OCI-LY7 (cell line): ENCODE measurements around the gene DHCR24. TPM values are rescaled to one million over a fixed set of nuclear protein-coding genes. Genes with fewer than 3 reads are reported as not detected.
"Not testable (repeated sequence)": the region's sequence is repeated elsewhere in the genome, so short reads cannot be mapped to it uniquely, and the experiment has no call there.

Experiments used
- BruUV-seq: library from RNA; stranded (reverse); fragments of 400-500 nt; replicated peaks from 2 replicates; lab custom pipeline; 2021; lab: Mats Ljungman, UMichigan
- CTCF ChIA-PET: fragments of 300-600 bp; sonication (Branson Sonifier 250); formaldehyde crosslinking; loops from one replicate; lab custom pipeline; 2022; ENCODE audit warnings: antibody characterized with exemption; ENCODE audit not compliant: unreplicated experiment; lab: Charles Lee
- POLR2A ChIA-PET: fragments of 300-600 bp; sonication (Branson Sonifier 250); formaldehyde crosslinking; loops from one replicate; lab custom pipeline; 2022; ENCODE audit warnings: antibody characterized with exemption; lab: Charles Lee
- DNase-seq: peaks from one replicate; pipeline ENCODE4 v3.0.0-alpha.2; 2015; ENCODE audit warnings: low spot score
- H2AFZ ChIP-seq: fragments of 200-600 bp; sonication (generic), shearing (Covaris generic); 2 replicates; pipeline ENCODE4 v1.6.1; 2014; ENCODE audit warnings: mild to moderate bottlenecking, antibody characterized with exemption, low read length, moderate library complexity
- H3K27ac ChIP-seq: fragments of 200-600 bp; sonication (generic); 2 replicates; pipeline ENCODE4 v1.5.1; 2014; ENCODE audit warnings: mixed run types, low read depth, mild to moderate bottlenecking, moderate library complexity, low read length, inconsistent platforms; ENCODE audit not compliant: poor library complexity, severe bottlenecking
- H3K36me3 ChIP-seq: fragments of 200-600 bp; sonication (generic); 2 replicates; pipeline ENCODE4 v1.6.1; 2014; ENCODE audit warnings: mild to moderate bottlenecking, antibody characterized with exemption, low read length, moderate library complexity, mixed read lengths; ENCODE audit not compliant: insufficient read depth
- H3K4me1 ChIP-seq: fragments of 200-600 bp; sonication (generic); 2 replicates; pipeline ENCODE4 v1.5.1; 2014; ENCODE audit warnings: mild to moderate bottlenecking, low read length; ENCODE audit not compliant: insufficient read depth, poor library complexity, severe bottlenecking
- H3K4me2 ChIP-seq: fragments of 200-600 bp; sonication (generic); 2 replicates; pipeline ENCODE4 v1.6.1; 2014; ENCODE audit warnings: mild to moderate bottlenecking, low read length
- H3K4me3 ChIP-seq: fragments of 200-600 bp; sonication (generic); 2 replicates; pipeline ENCODE4 v1.5.1; 2014; ENCODE audit warnings: mild to moderate bottlenecking, low read depth, low read length; ENCODE audit not compliant: poor library complexity, severe bottlenecking
- H3K79me2 ChIP-seq: fragments of 200-600 bp; sonication (generic); 2 replicates; pipeline ENCODE4 v1.6.1; 2016; ENCODE audit warnings: low read depth, mild to moderate bottlenecking, low read length, moderate library complexity, mixed read lengths; ENCODE audit not compliant: insufficient read depth
- H3K9me2 ChIP-seq: fragments of 200-600 bp; sonication (generic); 2 replicates; pipeline ENCODE4 v1.6.1; 2016; ENCODE audit warnings: mild to moderate bottlenecking, low read length, mixed read lengths; ENCODE audit not compliant: insufficient read depth
- H3K9me3 ChIP-seq: fragments of 200-600 bp; sonication (generic); 2 replicates; pipeline ENCODE4 v1.6.1; 2014; ENCODE audit warnings: mild to moderate bottlenecking, mixed run types, low read length, mixed read lengths
- H4K20me1 ChIP-seq: fragments of 200-600 bp; sonication (generic); 2 replicates; pipeline ENCODE4 v1.6.1; 2014; ENCODE audit warnings: mild to moderate bottlenecking, antibody characterized with exemption, low read length, moderate library complexity, mixed read lengths; ENCODE audit not compliant: insufficient read depth
- EZH2phosphoT487 ChIP-seq: fragments of 200-600 bp; sonication (generic); IDR thresholded peaks from 2 replicates; pipeline ENCODE4 v1.6.1; 2018; ENCODE audit warnings: low read depth, borderline replicate concordance, mild to moderate bottlenecking, mixed run types, antibody characterized with exemption, low read length, moderate library complexity, mixed read lengths
- intact Hi-C: fragments of 100-400 bp; cut with micrococcal nuclease; formaldehyde crosslinking; loops from one replicate; pipeline ENCODE4 v1.10.0; 2022; ENCODE audit not compliant: unreplicated experiment
- total RNA-seq, 2 experiments: library from RNA; depleted of rRNA in 1 of 2; stranded (reverse); fragments of >200 nt in 1 of 2; shearing (Covaris generic) in 1 of 2; gene quantifications; 2 replicates each; pipeline ENCODE4 v1.2.3, GENCODE V29; 2014 to 2022
- TF ChIP-seq, protein P1 (sequence below): fragments of 200-600 bp; sonication (generic); conservative IDR thresholded peaks from 2 replicates; pipeline ENCODE4 v1.5.1; 2014; ENCODE audit warnings: mild to moderate bottlenecking, antibody characterized with exemption, low read length, moderate library complexity, mixed read lengths

The DHCR24 gene
- total RNA-seq, 2 experiments from 2014 or later: 45.7 to 93.6 TPM

DNA sequence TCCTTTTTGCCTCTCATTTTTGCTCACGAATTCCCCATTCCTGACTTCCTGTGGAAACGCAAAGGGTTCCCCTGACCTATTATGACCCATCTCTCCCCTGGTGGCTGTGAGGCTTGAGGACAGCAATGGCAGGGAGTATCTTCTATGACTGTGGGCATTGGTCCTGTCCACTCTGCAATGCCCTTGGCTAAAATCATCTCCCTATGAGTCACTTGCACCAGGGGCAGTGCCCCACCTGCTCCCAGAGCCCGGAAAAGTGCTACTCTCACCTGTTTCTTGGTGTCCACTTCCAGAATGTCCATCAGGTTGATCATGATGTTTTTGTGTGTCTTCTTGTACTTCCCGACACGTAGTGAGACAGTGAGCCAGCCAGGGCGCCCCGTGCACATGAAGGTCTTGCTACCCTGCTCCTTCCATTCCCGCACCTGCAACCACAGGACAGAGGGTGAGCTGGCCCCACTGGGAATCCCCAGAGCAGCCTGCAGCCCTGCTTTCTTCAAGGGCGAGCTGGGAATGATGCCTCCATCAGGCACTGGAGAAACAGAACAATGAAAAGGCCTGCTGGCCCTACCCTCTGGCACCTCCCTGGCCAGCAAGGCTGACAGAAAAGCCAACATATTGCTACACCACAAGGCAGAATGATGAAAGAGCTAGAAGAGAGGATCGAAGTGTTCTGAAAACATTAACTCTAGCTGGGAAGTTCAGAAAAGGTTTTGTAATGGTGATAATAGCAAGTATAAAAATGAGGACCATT, 3.5 kb downstream of the DHCR24 start:
- H3K9me2 ChIP-seq: no peaks in the 10 kb centered on the region
- no peak overlapping the region for H3K4me2 ChIP-seq
- BruUV-seq: no TSS peak
- ChIA-PET CTCF (no interaction called here), POLR2A (interaction anchor here (0.9 to 1.3 kb wide), 2 partner anchors 9 to 11 kb away, joined by 3 read pairs; no protein-coding TSS in a partner anchor)
- DNase-seq: no peak
- H3K79me2 ChIP-seq: peaks cover 42% of the 10 kb centered on the region
- no peak overlapping the region for H3K4me3 ChIP-seq
- intact Hi-C loops: no loop called here
- TF ChIP-seq, protein P1, sequence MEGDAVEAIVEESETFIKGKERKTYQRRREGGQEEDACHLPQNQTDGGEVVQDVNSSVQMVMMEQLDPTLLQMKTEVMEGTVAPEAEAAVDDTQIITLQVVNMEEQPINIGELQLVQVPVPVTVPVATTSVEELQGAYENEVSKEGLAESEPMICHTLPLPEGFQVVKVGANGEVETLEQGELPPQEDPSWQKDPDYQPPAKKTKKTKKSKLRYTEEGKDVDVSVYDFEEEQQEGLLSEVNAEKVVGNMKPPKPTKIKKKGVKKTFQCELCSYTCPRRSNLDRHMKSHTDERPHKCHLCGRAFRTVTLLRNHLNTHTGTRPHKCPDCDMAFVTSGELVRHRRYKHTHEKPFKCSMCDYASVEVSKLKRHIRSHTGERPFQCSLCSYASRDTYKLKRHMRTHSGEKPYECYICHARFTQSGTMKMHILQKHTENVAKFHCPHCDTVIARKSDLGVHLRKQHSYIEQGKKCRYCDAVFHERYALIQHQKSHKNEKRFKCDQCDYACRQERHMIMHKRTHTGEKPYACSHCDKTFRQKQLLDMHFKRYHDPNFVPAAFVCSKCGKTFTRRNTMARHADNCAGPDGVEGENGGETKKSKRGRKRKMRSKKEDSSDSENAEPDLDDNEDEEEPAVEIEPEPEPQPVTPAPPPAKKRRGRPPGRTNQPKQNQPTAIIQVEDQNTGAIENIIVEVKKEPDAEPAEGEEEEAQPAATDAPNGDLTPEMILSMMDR: no peak
- no peak for TF ChIP-seq EZH2phosphoT487
- H2AFZ ChIP-seq: no peak overlapping the region
- H3K4me1 ChIP-seq: peaks cover 32% of the 10 kb centered on the region
- H3K27ac ChIP-seq: no peak overlapping the region
- peaks cover 14% of the 10 kb centered on the region; the same call in 1 of the 2 replicates for H4K20me1 ChIP-seq
- peaks cover 66% of the 10 kb centered on the region for H3K36me3 ChIP-seq
- H3K9me3 ChIP-seq: peaks cover 14% of the 10 kb centered on the region; the same call in 1 of the 2 replicates

- H2AFZ ChIP-seq: no peak overlapping the region
- H3K4me1 ChIP-seq: peaks cover 23% of the 10 kb centered on the region
- peaks cover 14% of the 10 kb centered on the region; the same call in 1 of the 2 replicates for H4K20me1 ChIP-seq
- ChIA-PET POLR2A (interaction anchor here (1.3 kb wide), 1 partner anchor 10 kb away, joined by 3 read pairs; no protein-coding TSS in a partner anchor), CTCF (no interaction called here)
- TF ChIP-seq, protein P1: no peak
- no peak for TF ChIP-seq EZH2phosphoT487
- no peaks in the 10 kb centered on the region for H3K9me2 ChIP-seq
- BruUV-seq: no TSS peak
- no peak overlapping the region for H3K27ac ChIP-seq
- peaks cover 14% of the 10 kb centered on the region; the same call in 1 of the 2 replicates for H3K9me3 ChIP-seq
- no peak for DNase-seq
- intact Hi-C loops: no loop called here
- H3K4me2 ChIP-seq: no peak overlapping the region
- peaks cover 44% of the 10 kb centered on the region for H3K79me2 ChIP-seq
- H3K36me3 ChIP-seq: peaks cover 73% of the 10 kb centered on the region
- no peak overlapping the region for H3K4me3 ChIP-seq
Observed at GRCh38 chr1:54882519-54882918, 4.5 kb downstream of the DHCR24 start.

DNA sequence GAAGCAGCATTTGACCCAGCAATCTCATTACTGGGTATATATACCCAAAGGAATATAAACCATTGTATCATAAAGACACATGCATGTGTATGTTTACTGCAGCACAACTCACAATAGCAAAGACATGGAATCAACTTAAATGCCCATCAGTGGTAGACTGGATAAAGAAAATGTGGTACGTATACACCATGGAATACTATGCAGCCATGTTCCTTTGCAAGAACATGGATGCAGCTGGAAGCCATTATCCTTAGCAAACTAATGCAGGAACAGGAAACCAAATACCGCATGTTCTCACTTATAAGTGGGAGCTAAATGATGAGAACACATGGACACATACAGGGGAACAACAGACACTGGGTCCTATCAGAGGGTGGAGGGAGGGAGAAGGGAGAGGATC, 5.4 kb downstream of the DHCR24 start:
- H2AFZ ChIP-seq, DNase-seq, H3K4me3 ChIP-seq, POLR2A ChIA-PET, BruUV-seq, H3K4me2 ChIP-seq, intact Hi-C loops, H3K27ac ChIP-seq, H3K9me2 ChIP-seq: not testable (repeated sequence)
- CTCF ChIA-PET: interaction anchor here (0.6 kb wide), 1 partner anchor 274 kb away, joined by 3 read pairs; no protein-coding TSS in a partner anchor
- peaks cover 44% of the 10 kb centered on the region for H3K79me2 ChIP-seq
- peaks cover 14% of the 10 kb centered on the region; the same call in 1 of the 2 replicates for H4K20me1 ChIP-seq
- peaks cover 14% of the 10 kb centered on the region; the same call in 1 of the 2 replicates for H3K9me3 ChIP-seq
- peaks cover 22% of the 10 kb centered on the region for H3K4me1 ChIP-seq
- peaks cover 81% of the 10 kb centered on the region for H3K36me3 ChIP-seq
